LNCAP (cell line): ENCODE results near the gene MYH9.

Experiments
- CTCF ChIP-seq: fragments of 450-650 bp; IDR thresholded peaks from 2 replicates; pipeline ENCODE4 v1.5.1; 2017; ENCODE audit warnings: mild to moderate bottlenecking

Gene MYH9

GRCh38 chr22:36323182-36323854 lies 64.4 kb downstream of the MYH9 start:
- TF ChIP-seq CTCF, result no peak

- no peak for TF ChIP-seq CTCF
These were observed 65.2 kb downstream of the MYH9 start for GRCh38 chr22:36322602-36322915.

- no peak for TF ChIP-seq CTCF
These were observed 65.8 kb downstream of the MYH9 start for GRCh38 chr22:36321797-36322601.

GRCh38 chr22:36320553-36320952 lies 67.2 kb downstream of the MYH9 start:
- TF ChIP-seq CTCF, result no peak

- TF ChIP-seq CTCF, result no peak
These were observed 67.9 kb downstream of the MYH9 start for GRCh38 chr22:36319595-36320497.

GRCh38 chr22:36318442-36318841 lies 69.3 kb downstream of the MYH9 start:
- TF ChIP-seq CTCF, result no peak

GRCh38 chr22:36317658-36318271 lies 70.0 kb downstream of the MYH9 start:
- no peak for TF ChIP-seq CTCF
